Activated naive CD8-positive, alpha-beta T cell treated with anti-CD3 and anti-CD28 coated beads, Interleukin-2, amount 50 U/mL, for 16 hours (primary cell): ENCODE data around the gene C3AR1.
"Not testable (repeated sequence)": the region's sequence is repeated elsewhere in the genome, so short reads cannot be mapped to it uniquely, and the experiment has no call there.

ENCODE experiments used
- DNase-seq: peaks from one replicate; pipeline ENCODE4 v3.0.0-alpha.2; 2020; ENCODE audit warnings: low read depth, low spot score

Gene C3AR1

DNA sequence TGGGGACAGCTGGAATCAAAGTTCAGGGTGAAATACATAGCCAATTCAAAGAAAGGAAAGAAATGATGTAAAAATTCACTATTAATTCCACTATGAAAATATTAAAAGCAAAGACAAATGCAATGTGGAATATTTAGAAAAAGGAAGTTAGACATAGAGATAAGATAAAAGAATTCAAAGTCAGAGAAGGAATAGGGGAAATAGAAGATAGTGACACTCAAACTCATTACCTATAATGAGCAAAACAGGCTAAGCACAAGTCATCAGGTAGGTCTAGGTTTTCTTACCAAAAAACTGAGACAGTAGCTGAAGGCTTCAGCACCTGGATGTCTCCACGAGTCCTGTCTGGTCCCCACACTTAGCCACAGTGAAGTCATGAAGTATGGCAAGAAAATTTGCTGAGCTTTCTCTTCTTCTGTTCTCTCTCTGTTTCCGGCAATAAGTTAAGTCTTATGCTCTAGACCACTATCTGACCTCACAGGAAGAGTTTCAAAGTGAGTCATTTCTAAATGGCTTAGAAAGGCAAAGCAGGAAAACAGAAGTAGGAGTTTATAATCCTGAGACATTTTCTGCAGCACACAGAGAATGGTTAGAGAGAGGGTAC is at the start of gene C3AR1:
Gene C3AR1 (minus strand): TSS at position 369 of the 604 bp plus-strand sequence. CDS start 6,174 bp downstream, outside the sequence.
- DNase-seq, result no peak

DNA sequence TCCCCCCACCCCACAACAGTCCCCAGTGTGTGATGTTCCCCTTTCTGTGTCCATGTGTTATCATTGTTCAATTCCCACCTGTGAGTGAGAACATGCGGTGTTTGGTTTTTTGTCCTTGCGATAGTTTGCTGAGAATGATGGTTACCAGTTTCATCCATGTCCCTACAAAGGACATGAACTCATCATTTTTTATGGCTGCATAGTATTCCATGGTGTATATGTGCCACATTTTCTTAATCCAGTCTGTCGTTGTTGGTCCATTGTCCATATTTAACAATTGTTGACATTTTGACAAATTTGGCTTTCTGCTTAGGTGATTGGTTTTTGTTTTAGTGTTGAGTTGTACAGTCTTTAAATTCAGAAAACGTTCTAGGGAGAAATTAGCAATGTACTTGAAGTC is 47.0 kb upstream of the C3AR1 start:
- not testable (repeated sequence) for DNase-seq

DNA sequence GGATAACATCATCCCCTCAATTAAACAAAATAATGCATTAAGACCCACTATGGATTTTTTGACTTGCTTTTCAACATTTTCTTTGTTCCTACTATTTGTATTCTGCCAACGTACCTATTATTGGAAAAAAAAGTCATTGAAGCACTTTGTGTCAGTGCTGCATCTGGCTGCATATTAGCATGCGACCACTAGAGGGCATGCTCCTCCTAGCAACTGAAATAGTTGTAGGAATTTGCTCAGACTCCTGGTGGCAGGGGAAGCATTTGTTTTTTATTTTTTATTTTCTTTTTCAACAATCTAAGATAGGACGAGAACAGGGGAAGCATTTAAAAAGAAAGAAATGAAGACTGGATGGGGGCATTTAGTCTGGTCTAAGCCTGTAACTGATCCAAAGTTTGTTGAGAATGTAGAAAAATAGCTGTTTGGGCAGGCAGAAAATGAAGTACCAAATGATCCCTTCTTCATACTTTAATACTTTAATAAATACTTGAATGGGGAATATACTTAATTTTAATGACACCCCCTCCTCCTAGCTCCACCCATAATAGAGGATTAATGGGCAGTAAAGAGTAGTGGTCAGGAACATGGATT is 42.7 kb upstream of the C3AR1 start:
- peak; percentile 41 for DNase-seq

DNA sequence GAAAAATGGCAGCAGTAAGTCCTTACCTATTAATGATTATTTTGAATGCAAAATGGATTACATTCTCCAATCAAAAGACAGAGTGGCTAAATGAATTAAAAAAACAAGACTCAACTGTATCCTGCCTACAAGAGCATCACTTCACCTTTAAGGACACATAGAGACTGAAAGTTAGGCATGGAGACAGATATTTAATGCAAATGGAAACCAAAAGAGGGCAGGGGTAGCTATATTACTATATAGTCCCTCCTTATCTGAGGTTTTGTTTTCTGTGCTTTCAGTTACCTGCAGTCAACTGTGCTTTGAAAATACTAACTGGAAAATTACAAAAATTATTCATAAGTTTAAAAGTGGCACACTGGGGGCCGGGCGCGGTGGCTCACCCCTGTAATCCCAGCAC is 33.1 kb upstream of the C3AR1 start:
- no peak for DNase-seq

DNA sequence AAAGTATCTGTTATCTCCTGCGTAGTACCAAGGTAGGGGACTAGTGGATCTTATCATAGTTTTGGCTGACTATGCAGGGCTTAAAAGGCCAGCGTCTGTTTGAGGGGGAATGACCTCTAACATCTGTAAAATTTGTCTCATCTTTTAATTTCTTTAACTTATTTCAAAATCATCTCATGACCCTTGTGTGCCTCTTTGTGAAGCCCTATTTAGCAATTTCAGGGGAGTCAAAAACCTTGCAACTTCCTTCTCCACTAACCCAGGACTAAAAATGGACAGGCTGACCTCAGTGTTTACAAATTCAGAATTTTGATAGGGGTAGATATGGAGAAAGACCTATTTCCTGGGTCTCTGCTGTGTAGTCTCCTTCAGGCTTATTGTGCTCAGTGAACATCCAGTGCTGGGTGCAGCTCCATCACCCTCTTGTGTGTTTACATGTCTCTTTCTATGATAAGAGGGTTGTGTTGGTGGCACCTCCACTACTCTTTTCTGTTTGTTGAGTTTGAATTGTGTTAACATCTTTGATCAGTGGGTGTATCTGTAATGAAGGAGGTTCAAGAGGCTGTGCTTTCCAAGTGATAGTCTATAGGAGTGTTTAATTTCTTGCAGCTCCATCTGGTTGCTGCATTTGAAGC is 30.2 kb upstream of the C3AR1 start:
- no peak for DNase-seq

DNA sequence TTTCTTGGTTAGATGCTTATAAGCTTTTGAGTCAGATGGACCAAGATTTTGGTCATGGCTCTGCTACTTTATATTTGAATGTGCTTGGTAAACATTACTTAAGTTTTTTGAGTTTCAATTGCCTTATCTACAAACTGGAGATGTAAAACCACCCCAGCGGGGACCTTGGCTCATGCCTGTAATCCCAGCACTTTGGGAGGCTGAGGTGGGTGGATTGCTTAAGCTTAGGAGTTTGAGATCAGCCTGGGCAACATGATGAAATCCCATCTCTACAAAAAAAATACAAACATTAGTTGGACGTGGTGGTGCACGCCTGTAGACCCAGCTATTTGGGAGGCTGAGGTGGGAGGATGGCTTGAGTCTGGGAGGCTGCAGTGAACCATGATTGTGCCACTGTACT is 27.1 kb upstream of the C3AR1 start:
- no peak for DNase-seq

DNA sequence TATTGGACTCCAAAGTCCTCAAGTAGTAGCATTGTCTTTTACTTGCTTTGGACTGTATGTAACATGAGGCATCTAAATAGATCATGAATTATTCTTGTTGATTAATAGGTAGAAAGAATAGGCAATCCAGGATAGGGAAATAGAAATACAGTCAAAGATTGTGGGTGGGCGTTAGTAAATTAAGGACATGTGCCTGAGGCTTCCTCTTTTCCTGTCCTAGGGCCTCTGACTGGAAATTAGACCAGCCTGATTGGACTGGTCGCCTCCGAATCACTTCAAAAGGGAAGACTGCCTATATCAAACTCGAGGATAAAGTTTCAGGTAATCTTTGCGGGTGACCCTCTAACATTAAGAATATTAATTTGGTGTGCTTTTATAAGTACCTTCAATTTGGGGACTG is 23.6 kb upstream of the C3AR1 start:
- DNase-seq, result no peak

DNA sequence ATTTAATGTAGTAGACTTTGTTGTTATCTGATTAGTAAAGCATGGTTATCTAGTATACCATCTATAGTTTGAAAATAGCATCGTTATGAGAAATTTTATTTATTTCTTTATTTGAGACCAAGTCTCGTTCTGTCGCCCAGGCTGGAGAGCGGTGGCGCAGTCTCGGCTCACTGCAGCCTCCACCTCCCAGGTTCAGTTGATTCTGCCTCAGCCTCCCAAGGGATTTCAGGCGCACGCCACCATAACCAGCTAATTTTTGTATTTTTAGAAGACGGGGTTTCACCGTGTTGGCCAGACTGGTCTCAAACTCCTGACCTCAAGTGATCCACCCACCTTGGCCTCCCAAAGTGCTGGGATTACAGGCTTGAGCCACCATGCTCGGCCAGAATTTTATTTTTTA is 23.1 kb upstream of the C3AR1 start:
- not testable (repeated sequence) for DNase-seq

DNA sequence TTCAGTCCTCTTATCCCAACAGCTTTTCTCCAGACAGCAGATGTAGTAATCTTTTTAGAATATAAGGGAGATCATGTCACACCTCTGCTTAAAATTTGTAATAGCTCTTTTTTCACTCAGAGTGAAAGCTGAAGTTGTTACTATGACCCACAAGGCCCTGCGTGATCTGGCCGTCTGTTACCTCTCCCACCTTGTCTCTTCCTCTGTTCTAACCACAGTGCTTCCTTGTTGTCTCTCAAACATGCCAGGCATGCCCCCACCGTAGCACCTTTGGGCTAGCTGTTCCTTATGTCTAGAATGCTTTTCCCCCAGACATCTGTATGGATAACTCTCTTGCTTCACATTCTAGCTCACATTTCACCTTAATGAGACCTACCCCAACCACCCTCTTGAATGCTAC is 22.4 kb upstream of the C3AR1 start:
- no peak for DNase-seq

DNA sequence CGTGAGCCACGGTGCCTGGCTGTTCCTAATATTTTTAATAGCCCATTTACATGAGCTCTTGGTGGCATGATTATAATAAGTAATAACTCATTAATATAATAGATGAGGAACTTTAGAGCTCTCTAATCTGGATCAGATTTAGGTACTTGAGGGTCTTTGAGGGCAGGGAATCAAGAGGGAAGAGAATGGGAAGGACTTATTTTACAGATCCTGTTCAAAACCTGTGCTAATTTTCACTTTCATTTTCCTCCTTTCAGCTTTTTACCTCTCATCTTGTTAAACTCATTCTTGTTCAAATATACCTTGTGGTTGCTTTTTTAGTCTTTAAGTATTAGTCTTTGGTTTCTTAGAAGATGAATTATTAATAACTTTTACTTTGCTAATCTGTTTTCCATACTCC is 21.5 kb upstream of the C3AR1 start:
- no peak for DNase-seq

DNA sequence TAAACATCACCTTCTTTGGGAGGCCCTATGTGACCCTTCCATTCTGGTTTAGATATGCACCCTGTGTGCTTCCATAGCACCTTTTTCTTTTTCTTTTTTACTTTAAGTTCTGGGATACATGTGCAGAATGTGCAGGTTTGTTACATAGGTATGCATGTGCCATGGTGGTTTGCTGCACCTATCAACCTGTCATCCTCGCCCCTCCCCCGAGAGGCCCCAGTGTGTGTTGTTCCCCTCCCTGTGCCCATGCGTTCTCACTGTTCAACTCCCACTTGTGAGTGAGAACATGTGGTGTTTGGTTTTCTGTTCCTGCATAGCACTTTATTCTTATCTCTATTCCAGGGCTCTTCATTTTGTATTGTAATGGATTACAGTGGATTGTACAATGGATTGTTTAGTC is 18.2 kb upstream of the C3AR1 start:
- not testable (repeated sequence) for DNase-seq

DNA sequence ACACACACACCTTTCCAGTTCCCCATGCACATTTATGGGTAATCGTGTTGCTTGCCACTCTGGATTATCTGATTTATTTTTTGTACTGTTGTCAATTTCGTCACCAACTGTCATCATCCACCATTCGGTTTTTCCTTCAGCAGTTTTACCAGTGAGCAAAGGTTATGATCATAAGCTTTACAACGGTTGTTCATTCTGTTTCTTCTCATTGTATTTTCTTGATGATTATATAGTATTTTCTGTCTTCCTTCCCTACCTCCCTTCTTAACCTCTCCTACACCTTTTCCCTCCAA is 16.6 kb upstream of the C3AR1 start:
- DNase-seq, result no peak

DNA sequence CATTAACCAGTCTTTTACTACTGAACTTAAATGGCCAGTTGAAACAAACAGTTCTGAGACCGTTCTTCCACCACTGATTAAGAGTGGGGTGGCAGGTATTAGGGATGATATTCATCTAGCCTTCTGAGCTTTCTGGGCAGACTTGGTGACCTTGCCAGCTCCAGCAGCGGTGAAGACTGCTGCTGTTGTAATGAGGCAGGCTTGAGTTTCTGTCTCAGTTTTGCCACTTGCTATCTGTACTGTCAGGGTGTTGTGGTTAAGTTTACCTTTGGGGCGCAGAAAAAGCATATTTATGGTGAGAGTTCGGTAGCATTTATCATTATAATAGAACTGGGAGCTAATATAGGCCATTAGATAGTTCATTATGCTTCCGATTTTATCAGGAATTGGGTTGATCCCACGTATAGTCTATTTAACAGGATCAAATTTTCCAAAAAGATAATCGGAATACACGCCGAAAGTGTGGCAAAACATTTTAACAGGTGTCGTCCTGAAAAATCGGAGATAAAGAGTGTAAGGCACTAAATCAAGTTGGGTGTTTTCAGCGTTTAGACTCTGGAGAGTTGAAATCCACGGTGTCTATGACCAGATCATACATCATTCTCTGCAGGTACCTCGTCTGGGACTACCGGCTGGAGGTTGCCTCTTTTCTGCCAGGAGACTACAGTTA is 15.2 kb upstream of the C3AR1 start:
- DNase-seq, result no peak

DNA sequence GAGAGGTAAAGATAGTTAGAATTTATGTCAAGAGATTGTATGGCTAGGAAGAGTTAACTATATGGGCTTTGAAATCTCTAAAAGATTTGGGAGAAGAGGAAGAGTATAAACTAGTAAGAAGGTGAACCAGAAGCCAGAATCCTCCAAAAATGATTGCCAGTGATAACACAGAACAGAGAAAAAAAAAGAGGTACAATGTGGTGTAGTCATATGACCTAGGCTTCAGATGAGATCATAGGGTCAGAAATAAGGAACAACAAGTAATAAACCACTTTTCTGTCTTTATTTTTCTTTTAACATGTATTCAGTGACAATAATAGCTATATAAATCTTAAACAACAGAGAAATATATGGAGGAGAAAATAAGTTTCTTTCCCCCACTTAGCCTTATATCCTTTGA is 14.0 kb upstream of the C3AR1 start:
- DNase-seq, result no peak

DNA sequence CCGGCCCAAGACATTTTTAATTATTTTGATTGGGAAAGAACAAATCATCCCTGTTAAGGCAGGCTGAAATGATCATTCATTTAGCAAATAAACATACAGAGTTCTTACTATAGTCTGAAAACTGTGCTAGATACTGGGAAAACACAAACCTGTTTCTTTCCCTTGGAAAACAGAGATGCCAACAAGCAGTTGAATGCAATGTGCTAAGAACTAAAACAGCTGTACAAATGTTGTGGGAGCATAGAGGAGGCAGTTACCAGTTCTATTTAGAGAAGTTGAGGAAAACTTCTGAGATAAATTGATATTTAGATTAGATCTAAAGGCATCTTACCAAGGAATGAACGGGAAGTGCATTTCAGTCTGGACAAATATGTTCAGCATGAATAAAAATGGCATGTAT is 12.8 kb upstream of the C3AR1 start:
- DNase-seq, result no peak

DNA sequence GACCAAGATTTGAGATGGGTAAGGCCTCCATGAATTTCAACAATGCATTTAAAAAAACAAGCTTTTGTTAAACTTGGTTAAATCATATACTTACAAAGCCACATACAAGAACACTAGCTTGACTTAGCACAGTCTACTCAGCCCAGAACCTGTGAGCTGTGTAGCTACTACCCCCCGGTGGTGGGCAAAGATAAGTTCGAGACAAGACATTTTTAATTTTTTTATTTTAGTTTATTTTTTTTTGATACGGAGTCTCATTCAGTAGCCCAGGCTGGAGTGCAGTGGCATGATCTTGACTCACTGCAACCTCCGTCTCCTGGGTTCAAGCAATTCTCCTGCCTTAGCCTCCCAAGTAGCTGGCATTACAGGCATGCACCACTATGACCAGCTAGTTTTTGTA is 12.2 kb upstream of the C3AR1 start:
- peak; percentile 21 for DNase-seq

DNA sequence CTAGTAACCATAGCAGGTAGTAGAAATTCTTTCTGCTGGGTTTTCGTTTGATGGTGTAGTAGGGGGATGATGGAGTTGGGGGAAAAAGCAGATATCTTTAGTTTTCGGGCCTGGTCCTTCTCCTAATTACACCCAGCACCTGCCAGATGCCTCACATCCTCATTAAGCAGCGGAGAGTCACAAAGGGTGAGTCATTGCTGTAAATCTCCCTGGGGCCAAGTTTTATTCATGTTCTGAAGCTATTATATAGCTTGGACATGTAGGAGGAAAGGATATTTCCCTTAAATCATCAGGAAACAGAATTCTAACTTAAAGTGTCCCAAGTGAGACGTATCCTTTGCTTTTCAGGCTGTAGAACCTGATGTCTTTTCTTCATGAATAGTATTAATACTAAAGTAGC is 11.0 kb upstream of the C3AR1 start:
- no peak for DNase-seq

DNA sequence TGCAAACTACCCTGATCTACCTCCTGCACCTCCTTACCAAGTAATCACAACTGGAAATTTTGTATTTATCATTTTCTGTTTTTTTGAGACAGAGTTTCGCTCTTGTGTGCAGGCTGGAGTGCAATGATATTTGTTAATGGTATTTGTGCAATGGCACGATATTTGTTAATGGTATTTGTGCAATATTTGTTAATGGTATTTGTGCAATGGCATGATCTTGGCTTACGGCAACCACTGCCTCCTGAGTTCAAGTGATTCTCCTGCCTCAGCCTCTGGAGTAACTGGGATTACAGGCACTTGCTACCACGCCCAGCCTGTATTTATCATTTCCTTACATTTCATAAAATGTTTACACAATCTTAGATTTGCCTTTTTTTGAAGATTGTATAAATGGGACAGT is 10.2 kb upstream of the C3AR1 start:
- DNase-seq, result no peak

DNA sequence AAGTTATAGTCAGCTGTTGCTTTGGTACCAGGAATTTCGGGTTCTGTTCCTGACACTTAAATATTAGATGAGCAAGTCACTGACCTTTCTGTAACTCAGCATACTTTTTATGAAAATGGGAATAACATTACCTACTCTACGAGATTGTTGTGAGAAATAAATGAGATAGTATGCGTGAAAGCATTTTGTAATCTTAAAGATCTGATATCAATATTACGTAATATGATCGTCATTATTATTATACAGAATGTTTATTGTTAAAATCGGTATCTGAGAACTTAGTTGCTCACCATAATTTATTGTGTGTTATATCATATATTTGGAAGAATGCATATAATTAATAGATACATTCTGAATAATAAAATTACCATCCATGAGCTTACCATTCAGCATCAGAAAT is 9.8 kb upstream of the C3AR1 start:
- no peak for DNase-seq

DNA sequence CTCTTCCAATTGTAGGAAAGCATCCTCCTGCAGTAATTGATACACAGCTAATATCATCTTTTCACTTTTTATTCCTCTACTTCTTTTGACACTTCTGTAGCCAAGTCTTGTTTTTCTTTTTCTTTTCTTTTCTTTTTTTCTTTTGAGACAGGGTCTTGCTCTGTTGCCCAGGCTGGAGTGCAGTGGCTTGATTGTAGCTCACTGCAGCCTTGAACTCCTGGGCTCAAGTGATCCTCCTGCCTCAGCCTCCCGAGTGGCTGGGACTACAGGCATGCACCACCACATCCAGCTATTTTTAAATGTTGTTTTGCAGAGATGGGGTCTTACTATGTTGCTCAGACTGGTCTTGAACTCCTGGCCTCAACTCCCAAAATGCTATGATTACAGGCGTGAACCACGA is 5.7 kb upstream of the C3AR1 start:
- DNase-seq, result not testable (repeated sequence)

DNA sequence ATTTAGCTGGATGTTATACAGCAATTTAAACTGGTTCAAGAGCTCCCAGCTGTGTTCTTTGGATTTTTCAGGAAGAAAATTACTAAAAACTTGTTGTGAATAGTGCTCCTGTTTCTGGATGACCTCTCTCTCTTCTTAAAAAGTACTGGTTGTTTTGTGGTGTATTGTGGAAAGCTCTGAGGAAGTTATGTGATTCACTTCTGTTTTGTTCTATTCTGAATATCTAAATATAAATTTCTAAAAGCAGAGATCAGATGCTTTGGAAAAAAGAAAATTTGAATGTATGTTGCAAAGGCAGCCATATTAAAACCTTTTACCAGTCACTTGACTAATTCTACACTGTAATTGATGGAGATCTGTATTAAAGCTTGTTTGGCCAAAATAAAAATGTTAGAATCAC is 3.4 kb upstream of the C3AR1 start:
- DNase-seq, result no peak

DNA sequence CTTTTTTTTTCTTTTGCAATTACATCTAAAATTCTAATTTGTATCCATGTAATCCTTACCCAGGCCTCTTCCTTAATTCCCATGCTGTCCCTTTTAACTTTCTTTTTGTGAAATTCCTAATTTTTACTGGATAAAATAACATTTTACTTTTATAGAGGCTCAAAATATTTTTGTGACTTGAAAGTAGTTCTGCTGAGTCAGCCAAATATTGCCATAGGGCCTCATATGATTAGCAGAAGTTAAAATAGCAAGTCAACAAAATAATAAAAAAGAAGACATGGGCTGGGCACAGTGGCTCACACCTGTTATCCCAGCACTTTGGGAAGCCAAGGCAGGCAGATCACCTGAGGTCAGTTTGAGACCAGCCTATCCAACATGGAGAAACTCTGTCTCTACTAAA is 2.0 kb downstream of the C3AR1 start:
- no peak for DNase-seq

DNA sequence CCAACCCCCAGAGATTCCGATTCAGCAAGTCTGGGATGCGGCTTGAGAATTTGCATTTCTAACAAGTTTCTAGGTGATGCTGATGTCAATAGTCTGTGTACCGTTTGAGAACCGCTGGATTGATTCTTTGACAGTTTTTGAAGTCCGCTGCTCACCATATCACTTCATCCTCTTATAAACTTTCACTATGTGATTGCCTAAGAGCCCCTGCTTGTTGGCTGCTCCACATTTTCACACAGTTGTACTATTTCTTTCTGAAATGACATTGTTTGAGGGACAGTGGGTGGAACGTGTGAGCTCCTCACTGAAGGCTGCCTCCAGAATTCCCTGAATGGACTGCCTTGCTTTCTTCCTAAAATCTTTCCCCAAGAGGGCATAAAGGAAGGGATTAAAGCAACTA is 7.7 kb downstream of the C3AR1 start:
- no peak for DNase-seq
